ENCODE results near the gene ARMC5. TPM values are rescaled to one million over a fixed set of nuclear protein-coding genes. Genes with fewer than 3 reads are reported as not detected.
"Not testable (repeated sequence)": the region's sequence is repeated elsewhere in the genome, so short reads cannot be mapped to it uniquely, and the experiment has no call there.

Gene ARMC5, protein sequence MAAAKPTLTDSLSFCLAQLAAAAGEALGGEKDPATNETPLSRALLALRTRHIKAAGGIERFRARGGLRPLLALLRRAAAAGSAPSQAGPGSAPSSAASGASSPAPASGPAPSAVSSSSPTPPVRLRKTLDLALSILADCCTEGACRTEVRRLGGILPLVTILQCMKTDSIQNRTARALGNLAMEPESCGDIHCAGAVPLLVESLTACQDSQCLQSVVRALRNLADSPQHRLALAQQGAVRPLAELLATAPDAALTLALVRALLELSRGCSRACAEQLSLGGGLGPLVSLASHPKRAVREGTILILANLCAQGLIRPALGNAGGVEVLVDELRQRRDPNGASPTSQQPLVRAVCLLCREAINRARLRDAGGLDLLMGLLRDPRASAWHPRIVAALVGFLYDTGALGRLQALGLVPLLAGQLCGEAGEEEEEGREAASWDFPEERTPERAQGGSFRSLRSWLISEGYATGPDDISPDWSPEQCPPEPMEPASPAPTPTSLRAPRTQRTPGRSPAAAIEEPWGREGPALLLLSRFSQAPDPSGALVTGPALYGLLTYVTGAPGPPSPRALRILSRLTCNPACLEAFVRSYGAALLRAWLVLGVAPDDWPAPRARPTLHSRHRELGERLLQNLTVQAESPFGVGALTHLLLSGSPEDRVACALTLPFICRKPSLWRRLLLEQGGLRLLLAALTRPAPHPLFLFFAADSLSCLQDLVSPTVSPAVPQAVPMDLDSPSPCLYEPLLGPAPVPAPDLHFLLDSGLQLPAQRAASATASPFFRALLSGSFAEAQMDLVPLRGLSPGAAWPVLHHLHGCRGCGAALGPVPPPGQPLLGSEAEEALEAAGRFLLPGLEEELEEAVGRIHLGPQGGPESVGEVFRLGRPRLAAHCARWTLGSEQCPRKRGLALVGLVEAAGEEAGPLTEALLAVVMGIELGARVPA
- polyA plus RNA-seq = 10 to 100 TPM in 2 of 3 donors, 1 to 10 TPM in 1; 5.9 to 12.3 (median 10.3) TPM

GRCh38 chr16:31458844-31459686 is at the start of gene ARMC5:
Gene ARMC5 (plus strand): TSS chr16:31459501. CDS start chr16:31459525, 24 bp downstream.
- H3K27ac ChIP-seq (ENCODE audit: low read depth, low read length) = peak within 1 kb of the TSS; percentile 98
- WGBS, 3 donors = 0 to 1% (median 1%) methylated on average over 91 of the region's 91 CpGs

GRCh38 chr16:31410082-31410481 is 49.2 kb upstream of the ARMC5 start:
- 76 to 86% (median 83%) methylated on average over 8 to 9 of the region's 9 CpGs for WGBS, 3 donors
- H3K27ac ChIP-seq (ENCODE audit: low read depth, low read length) = no peak overlapping the region

- WGBS, 3 donors = 70 to 84% (median 78%) methylated on average over 22 of the region's 22 CpGs
- no peak overlapping the region for H3K27ac ChIP-seq (ENCODE audit: low read depth, low read length)
Measured at GRCh38 chr16:31411024-31411844, 48.1 kb upstream of the ARMC5 start.

DNA sequence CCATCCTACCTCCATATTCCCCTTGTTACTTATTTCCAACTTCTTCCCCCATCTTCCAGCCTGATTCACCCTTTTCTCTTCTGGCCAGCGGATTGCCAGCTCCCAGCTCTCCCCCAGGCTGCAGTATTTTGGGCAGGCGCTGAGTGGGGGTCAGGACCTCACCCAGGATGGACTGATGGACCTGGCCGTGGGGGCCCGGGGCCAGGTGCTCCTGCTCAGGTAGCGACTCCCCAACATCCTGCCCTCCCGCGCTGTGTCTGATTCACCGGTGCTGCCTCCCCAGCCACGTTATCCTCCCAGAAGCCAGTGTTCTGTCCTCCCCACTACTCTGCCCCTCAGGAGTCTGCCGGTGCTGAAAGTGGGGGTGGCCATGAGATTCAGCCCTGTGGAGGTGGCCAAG is 46.6 kb upstream of the ARMC5 start:
- no peak overlapping the region for H3K27ac ChIP-seq (ENCODE audit: low read depth, low read length)
- WGBS, 3 donors = 83 to 94% (median 84%) methylated on average over 10 of the region's 10 CpGs

DNA sequence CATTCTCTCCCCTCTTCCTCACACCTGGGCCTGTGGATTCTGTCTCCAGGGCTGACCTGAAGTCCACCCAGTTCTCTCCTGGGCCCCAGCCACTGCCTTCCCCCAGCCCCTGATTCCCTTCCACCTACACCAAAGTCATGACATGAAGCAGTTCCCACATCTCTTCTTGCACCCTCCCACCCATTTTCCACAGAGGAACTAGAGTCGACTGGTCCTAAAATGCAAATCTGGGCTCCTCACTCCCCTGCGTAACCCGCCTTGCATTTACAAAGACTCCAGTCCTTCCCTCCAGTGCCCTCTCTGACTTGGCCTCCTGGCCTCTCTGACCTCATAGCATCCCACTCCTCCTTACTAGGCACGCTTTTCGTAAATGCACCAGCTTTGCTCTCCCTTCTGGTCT is 45.9 kb upstream of the ARMC5 start:
- WGBS, 3 donors = 85 to 90% (median 88%) methylated on average over 5 of the region's 5 CpGs
- H3K27ac ChIP-seq (ENCODE audit: low read depth, low read length) = no peak overlapping the region

DNA sequence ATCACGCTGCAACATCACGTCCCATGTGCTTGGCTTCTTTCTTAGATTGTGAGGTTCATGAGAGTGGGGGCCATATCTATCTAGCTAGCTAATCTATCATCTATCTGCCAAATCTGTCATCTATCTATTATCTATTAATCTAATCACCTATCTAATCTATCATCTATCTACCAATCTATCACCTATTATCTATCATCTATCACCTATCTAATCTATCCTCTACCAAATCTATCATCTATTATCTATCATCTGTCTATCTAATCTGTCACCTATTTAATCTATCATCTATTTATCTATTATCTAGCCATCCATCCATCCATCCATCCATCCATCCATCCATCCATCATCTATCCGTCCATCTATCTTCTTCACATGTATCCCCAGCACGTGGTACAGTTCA is 45.4 kb upstream of the ARMC5 start:
- 74 to 88% (median 83%) methylated on average over 4 of the region's 4 CpGs for WGBS, 3 donors
- H3K27ac ChIP-seq (ENCODE audit: low read depth, low read length) = no peak overlapping the region

DNA sequence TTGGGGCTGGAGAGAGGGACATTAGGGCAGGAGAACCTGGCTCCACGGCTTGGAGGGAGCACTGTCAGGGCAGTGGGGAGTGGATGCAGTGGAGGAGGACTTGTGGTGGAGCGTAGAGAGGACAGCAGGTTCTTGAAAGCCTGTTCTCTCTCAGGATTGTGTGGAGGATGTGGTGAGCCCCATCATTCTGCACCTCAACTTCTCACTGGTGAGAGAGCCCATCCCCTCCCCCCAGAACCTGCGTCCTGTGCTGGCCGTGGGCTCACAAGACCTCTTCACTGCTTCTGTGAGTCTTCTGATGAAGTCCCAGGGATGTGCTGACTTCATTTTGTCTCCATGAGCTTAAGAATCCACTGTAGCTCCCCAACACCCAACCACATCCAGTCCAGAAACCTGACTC is 44.6 kb upstream of the ARMC5 start:
- 67 to 87% (median 68%) methylated on average over 4 of the region's 4 CpGs for WGBS, 3 donors
- no peak overlapping the region for H3K27ac ChIP-seq (ENCODE audit: low read depth, low read length)

DNA sequence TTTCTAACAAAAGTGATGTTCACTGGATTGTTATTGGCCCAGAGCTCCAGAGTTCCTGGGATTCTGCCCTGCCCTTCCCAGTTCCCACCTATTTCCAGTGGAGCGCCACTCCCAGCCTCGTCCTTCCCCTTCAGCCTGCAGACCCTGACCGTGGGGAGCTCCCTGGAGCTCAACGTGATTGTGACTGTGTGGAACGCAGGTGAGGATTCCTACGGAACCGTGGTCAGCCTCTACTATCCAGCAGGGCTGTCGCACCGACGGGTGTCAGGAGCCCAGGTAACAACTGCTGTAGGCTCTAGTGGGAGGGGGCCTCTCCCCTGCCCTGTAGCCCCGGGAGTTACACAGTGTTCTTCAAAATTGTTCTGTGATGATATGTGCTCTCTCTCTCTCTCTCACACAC is 42.9 kb upstream of the ARMC5 start:
- no peak overlapping the region for H3K27ac ChIP-seq (ENCODE audit: low read depth, low read length)
- 62 to 86% (median 85%) methylated on average over 11 of the region's 11 CpGs for WGBS, 3 donors

DNA sequence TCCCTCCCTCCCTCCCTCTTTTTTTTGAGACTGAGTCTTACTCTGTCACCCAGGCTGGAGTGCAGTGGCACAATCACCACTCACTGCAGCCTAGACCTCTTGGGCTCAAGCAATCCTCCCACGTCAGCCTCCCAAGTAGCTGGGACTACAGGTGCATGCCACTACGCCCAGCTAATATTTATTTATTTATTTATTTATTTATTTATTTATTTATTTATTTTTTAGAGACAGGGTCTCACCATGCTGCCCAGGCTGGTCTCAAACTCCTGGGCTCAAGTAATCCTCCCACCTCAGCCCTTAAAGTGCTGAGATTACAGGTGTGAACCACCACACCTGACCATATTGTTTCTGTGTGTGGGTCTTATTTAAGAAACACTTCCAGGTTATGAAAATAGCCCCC is 42.3 kb upstream of the ARMC5 start:
- H3K27ac ChIP-seq (ENCODE audit: low read depth, low read length) = not testable (repeated sequence)
- WGBS, 3 donors = 85 to 87% (median 86%) methylated on average over 2 of the region's 2 CpGs

GRCh38 chr16:31417916-31418315 is 41.4 kb upstream of the ARMC5 start:
- WGBS, 3 donors = 91 to 95% (median 92%) methylated on average over 5 of the region's 5 CpGs

GRCh38 chr16:31420037-31420436 is 39.3 kb upstream of the ARMC5 start:
- WGBS, 3 donors = 67 to 74% (median 68%) methylated on average over 3 of the region's 3 CpGs
- no peak overlapping the region for H3K27ac ChIP-seq (ENCODE audit: low read depth, low read length)

More at GRCh38 chr16:31417916-31418315, 41.4 kb upstream of the ARMC5 start:
- H3K27ac ChIP-seq (ENCODE audit: low read depth, low read length) = no peak overlapping the region

DNA sequence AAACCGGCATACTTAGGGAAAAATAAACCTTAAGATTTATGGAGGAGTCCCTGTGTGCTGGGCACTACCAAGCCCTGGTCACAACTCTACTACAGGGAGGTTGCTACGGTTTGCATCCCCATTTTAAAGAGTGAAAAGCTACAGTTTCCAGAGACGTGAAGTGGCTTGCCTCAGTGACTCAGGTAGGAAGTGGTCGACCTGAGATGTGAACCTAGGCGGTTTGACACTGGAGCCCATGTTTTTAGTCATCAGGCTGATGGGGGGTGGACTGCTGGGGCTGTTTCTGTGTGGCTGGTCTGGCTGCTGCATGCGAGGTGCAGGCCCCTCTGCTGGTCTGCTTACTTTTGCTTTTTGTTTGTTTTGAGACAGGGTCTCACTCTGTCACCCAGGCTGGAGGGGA is 37.7 kb upstream of the ARMC5 start:
- no peak overlapping the region for H3K27ac ChIP-seq (ENCODE audit: low read depth, low read length)
- WGBS, 3 donors = 60 to 68% (median 64%) methylated on average over 6 of the region's 6 CpGs

- H3K27ac ChIP-seq (ENCODE audit: low read depth, low read length) = no peak overlapping the region
- WGBS, 3 donors = 48 to 52% (median 52%) methylated on average over 3 of the region's 3 CpGs
Measured at GRCh38 chr16:31423241-31423640, 36.1 kb upstream of the ARMC5 start.

GRCh38 chr16:31423801-31424200 is 35.5 kb upstream of the ARMC5 start:
- WGBS, 3 donors = 68 to 85% (median 82%) methylated on average over 11 to 12 of the region's 12 CpGs
- no peak overlapping the region for H3K27ac ChIP-seq (ENCODE audit: low read depth, low read length)

DNA sequence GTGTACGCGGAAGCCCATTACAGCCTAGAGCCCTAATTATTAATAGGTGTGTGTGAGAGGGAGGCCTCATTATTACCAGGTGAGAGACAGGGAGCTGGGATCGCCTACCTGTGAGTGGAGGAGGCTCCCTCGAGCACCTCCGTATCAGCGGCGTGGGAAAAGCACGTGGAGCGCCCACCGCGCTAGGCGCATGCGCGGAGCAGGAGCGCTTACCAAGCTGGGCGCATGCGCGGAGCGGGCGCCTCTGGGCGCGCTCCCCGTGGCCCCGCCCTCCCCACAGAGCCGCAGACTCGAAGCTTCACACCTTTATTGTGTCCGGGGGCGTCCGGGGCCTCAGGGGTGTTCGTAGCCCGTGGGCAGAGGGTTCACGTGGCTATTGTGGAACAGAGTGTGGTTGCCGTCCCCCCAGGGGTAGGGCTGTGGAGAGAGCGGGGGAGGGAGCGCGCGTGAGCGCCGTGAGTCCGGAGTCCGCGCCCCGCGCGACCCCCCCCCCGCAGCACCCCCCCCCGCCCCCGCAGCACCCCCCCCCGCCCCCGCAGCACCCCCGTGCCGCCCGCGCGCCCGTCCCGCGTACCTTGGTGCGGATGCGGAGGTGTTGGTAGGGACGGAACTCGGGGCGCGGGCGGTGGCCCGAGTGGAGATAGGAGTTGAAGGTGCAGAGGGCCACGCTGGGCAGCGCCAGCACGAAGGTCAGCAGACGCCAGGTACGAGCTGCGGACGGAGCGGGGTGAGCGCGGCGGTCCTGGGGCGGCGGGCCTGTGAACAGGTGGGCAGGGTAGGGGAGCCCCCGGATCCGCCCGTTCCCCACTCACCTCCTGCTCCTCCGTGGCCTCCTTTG is 31.6 kb upstream of the ARMC5 start:
- 17 to 24% (median 23%) methylated on average over 49 to 79 of the region's 83 CpGs for WGBS, 3 donors
- H3K27ac ChIP-seq (ENCODE audit: low read depth, low read length) = no peak overlapping the region

DNA sequence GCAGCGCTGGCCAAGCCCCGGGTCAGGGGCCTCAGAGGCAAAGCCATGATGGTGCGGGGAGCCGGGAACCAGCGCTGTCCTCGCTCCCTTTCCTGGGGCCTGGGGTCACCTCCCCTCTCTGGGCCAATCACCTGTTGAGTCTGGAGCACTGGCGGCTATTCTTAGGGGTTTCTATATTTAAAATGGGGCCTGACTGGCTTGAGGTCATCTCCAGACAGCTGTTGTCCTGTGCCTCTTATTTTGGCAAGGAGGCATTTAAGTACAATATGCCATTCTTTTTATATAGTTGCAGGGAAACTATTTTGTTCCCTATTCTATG is 31.1 kb upstream of the ARMC5 start, which contains the start of gene COX6A2:
Gene COX6A2, minus strand, starts transcription at position 82 of the 319 bp plus-strand sequence. Its CDS starts 35 bp downstream, at position 47.
- 57 to 71% (median 63%) methylated on average over 7 of the region's 7 CpGs for WGBS, 3 donors
- H3K27ac ChIP-seq (ENCODE audit: low read depth, low read length) = no peak within 1 kb of the TSS
